ENCODE measurements around the gene MEF2B.

DNA sequence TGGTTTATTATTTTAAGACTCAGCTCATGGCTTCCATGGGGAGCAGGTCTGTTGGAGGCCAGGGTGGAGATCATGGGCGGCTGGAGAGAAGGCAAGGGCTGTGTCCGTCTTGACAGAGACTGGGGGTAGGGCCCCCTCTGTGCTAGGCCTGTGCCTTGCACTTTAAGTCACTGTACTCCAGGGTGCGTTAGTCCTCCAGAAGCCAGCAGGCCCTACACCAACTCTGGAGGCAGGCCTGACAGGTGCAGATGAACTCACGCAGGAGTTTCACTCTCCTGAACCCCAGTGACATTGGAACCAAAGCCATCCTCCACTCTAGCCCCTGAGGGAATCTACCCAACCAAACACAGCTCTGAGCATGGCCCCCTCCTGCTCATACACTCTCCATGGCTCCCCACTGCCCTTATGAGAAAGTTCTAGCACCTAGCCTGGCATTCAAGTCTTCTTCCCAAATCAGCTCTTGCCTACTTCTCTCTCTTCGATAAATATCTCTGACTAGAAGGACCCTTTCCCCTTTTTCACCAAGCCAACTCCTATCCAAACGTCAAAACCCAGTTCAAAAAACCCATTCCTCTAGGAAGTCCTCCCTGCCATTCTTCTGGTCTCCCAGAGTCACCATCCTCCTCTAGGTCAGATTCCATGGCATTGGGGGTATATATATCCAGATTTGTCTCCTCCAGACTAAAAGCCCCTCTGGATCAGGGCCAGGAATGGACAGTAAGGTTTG is 15.1 kb downstream of the MEF2B start:
- TF ChIP-seq ZNF747 (tag by site-specific recombination; IDR thresholded peaks at IDR 0.05): no peak
- no peak for TF ChIP-seq BCL11A (tag by site-specific recombination; IDR thresholded peaks at IDR 0.05; ENCODE audit: low read depth)
- no peak for TF ChIP-seq ZNF184 (tag by site-specific recombination; IDR thresholded peaks at IDR 0.05)
- TF ChIP-seq ZNF274 (IDR thresholded peaks at IDR 0.05; ENCODE audit: low read length): no peak
- TF ChIP-seq ZNF274 (tag by site-specific recombination; IDR thresholded peaks at IDR 0.05; ENCODE audit: borderline replicate concordance): no peak

Data from HEK293 (cell line).